Measurements from ENCODE around the gene MYRIP. TPM values are rescaled to one million over a fixed set of nuclear protein-coding genes. Genes with fewer than 3 reads are reported as not detected.
"Not testable (repeated sequence)": the region's sequence is repeated elsewhere in the genome, so short reads cannot be mapped to it uniquely, and the experiment has no call there.

Gene MYRIP
- total and polyA plus RNA-seq, 10 donors, result 1.5 to 35.2 (median 16.2) TPM

- H3K9me3 ChIP-seq, result no peaks in the 10 kb centered on the region
- TF ChIP-seq POLR2A (IDR thresholded peaks at IDR 0.05), result no peak
- TF ChIP-seq POLR2AphosphoS5 (IDR thresholded peaks at IDR 0.05), result no peak
- no peak for TF ChIP-seq CTCF (IDR thresholded peaks at IDR 0.05 in 8 of 11, conservative IDR thresholded peaks at IDR 0.05 in 3 of 11)
- no peak overlapping the region for H3K4me3 ChIP-seq
- DNase-seq, result no peak
- H3K27ac ChIP-seq, result no peak overlapping the region
- H3K4me1 ChIP-seq, result no peaks in the 10 kb centered on the region
- 64 to 86% (median 72%) methylated on average over 4 of the region's 4 CpGs for WGBS, 5 donors
- H3K36me3 ChIP-seq, result no peaks in the 10 kb centered on the region
- intact Hi-C loops (cut with DNase I; ENCODE audit: low total_unique reads), result no loop called here
- no peaks in the 10 kb centered on the region for H3K27me3 ChIP-seq (replicated peaks in 1 of 7)
Observed at GRCh38 chr3:40267937-40268724, 458.7 kb downstream of the MYRIP start.

GRCh38 chr3:40268802-40269524 is 459.6 kb downstream of the MYRIP start:
- H3K9me3 ChIP-seq, result no peaks in the 10 kb centered on the region
- no peaks in the 10 kb centered on the region for H3K4me1 ChIP-seq
- H3K27ac ChIP-seq, result no peak overlapping the region
- H3K27me3 ChIP-seq (replicated peaks in 1 of 7), result no peaks in the 10 kb centered on the region
- H3K36me3 ChIP-seq, result no peaks in the 10 kb centered on the region
- intact Hi-C loops (cut with DNase I; ENCODE audit: low total_unique reads), result no loop called here
- DNase-seq, result no peak
- 83 to 95% (median 92%) methylated on average over 2 of the region's 2 CpGs for WGBS, 5 donors
- TF ChIP-seq POLR2A (IDR thresholded peaks at IDR 0.05) (no peak), CTCF (IDR thresholded peaks at IDR 0.05 in 8 of 11, conservative IDR thresholded peaks at IDR 0.05 in 3 of 11) (no peak)
- H3K4me3 ChIP-seq, result no peak overlapping the region

GRCh38 chr3:40278791-40279190 is 469.4 kb downstream of the MYRIP start:
- TF ChIP-seq POLR2A (IDR thresholded peaks at IDR 0.05), result no peak
- no peak for TF ChIP-seq POLR2AphosphoS5 (IDR thresholded peaks at IDR 0.05)
- no peak for TF ChIP-seq CTCF (IDR thresholded peaks at IDR 0.05 in 8 of 11, conservative IDR thresholded peaks at IDR 0.05 in 3 of 11)
- Histone ChIP-seq H3K27ac (no peak overlapping the region), H3K4me1 (no peaks in the 10 kb centered on the region), H3K4me3 (no peak overlapping the region), H3K9me3 (peaks cover 0 to under 1% (median 0%) of the 10 kb centered on the region in 8 donors), H3K27me3 (replicated peaks in 1 of 7) (no peaks in the 10 kb centered on the region), H3K36me3 (no peaks in the 10 kb centered on the region)
- 0% methylated on average over 1 of the region's 1 CpG for whole genome bisulfite sequencing, 5 donors
- intact Hi-C loops (cut with DNase I; ENCODE audit: low total_unique reads), result no loop called here
- no peak for DNase-seq

GRCh38 chr3:40281995-40282394 is 472.6 kb downstream of the MYRIP start:
- H3K36me3 ChIP-seq, result no peaks in the 10 kb centered on the region
- no peak for DNase-seq
- peaks cover 0 to 8% (median 5%) of the 10 kb centered on the region in 8 donors for H3K9me3 ChIP-seq
- H3K27ac ChIP-seq, result no peak overlapping the region
- H3K4me1 ChIP-seq, result no peaks in the 10 kb centered on the region
- 80 to 88% (median 87%) methylated on average over 2 of the region's 2 CpGs for WGBS, 5 donors
- no peaks in the 10 kb centered on the region for H3K27me3 ChIP-seq (replicated peaks in 1 of 7)
- no peak overlapping the region for H3K4me3 ChIP-seq
- intact Hi-C loops (cut with DNase I; ENCODE audit: low total_unique reads), result no loop called here
- TF ChIP-seq POLR2AphosphoS5 (IDR thresholded peaks at IDR 0.05) (no peak), POLR2A (IDR thresholded peaks at IDR 0.05) (no peak), CTCF (IDR thresholded peaks at IDR 0.05 in 8 of 11, conservative IDR thresholded peaks at IDR 0.05 in 3 of 11) (no peak)

GRCh38 chr3:40283057-40283456 is 473.6 kb downstream of the MYRIP start:
- H3K4me1 ChIP-seq; H3K27me3 ChIP-seq (replicated peaks in 1 of 7); H3K36me3 ChIP-seq; H3K4me3 ChIP-seq; intact Hi-C loops (cut with DNase I; ENCODE audit: low total_unique reads); DNase-seq; H3K27ac ChIP-seq; H3K9me3 ChIP-seq: not testable (repeated sequence)
- 95 to 98% (median 96%) methylated on average over 5 of the region's 5 CpGs for WGBS, 5 donors
